Memory B cell (primary cell): Measurements from ENCODE around the gene SLC12A4.
A peak's percentile ranks its signal among the peaks of the same experiment; 100 is the strongest.

ENCODE experiments used
- ATAC-seq: fragments of 150-1000 bp; cut with Tn5 transposase; 2 replicates; pipeline ENCODE4 v1.10.0; 2021; ENCODE audit warnings: low read depth, mild to moderate bottlenecking, moderate library complexity
- DNase-seq, 2 donors: peaks; one replicate each; pipeline ENCODE4 v3.0.0; 2022; ENCODE audit warnings: low spot score in 2 of 2
- H3K27ac Mint-ChIP-seq: one replicate; pipeline ENCODE4 v1.8.0; 2022; ENCODE audit warnings: mild to moderate bottlenecking, moderate library complexity, mixed read lengths
- H3K27me3 Mint-ChIP-seq: one replicate; pipeline ENCODE4 v1.8.0; 2022; ENCODE audit warnings: mixed read lengths
- H3K36me3 Mint-ChIP-seq: one replicate; pipeline ENCODE4 v1.8.0; 2022; ENCODE audit warnings: mild to moderate bottlenecking, mixed read lengths
- H3K4me1 Mint-ChIP-seq: one replicate; pipeline ENCODE4 v1.8.0; 2022; ENCODE audit warnings: mixed read lengths
- H3K4me3 Mint-ChIP-seq: one replicate; pipeline ENCODE4 v1.8.0; 2022; ENCODE audit warnings: mild to moderate bottlenecking, moderate library complexity, mixed read lengths
- H3K9me3 Mint-ChIP-seq: one replicate; pipeline ENCODE4 v1.8.0; 2022; ENCODE audit warnings: mixed read lengths

Gene SLC12A4

GRCh38 chr16:67909056-67909742, 59.2 kb downstream of the SLC12A4 start:
- Mint-ChIP-seq H3K27me3 (no peaks in the 10 kb centered on the region), H3K27ac (no peak overlapping the region), H3K4me1 (peaks cover 8% of the 10 kb centered on the region), H3K9me3 (no peaks in the 10 kb centered on the region), H3K36me3 (peaks cover 14% of the 10 kb centered on the region), H3K4me3 (no peak overlapping the region)
- ATAC-seq: no peak
- DNase-seq: no peak

- H3K27ac Mint-ChIP-seq: no peak overlapping the region
- no peaks in the 10 kb centered on the region for H3K9me3 Mint-ChIP-seq
- H3K4me3 Mint-ChIP-seq: no peak overlapping the region
- no peaks in the 10 kb centered on the region for H3K27me3 Mint-ChIP-seq
- peaks cover 8% of the 10 kb centered on the region for H3K4me1 Mint-ChIP-seq
- ATAC-seq: no peak
- H3K36me3 Mint-ChIP-seq: peaks cover 17% of the 10 kb centered on the region
- DNase-seq: no peak
Observed at GRCh38 chr16:67907397-67908180, 60.8 kb downstream of the SLC12A4 start.

GRCh38 chr16:67902831-67903230, 65.6 kb downstream of the SLC12A4 start:
- ATAC-seq (no peak), DNase-seq (no peak)
- peaks cover 9% of the 10 kb centered on the region for H3K36me3 Mint-ChIP-seq
- no peak overlapping the region for H3K27ac Mint-ChIP-seq
- H3K4me1 Mint-ChIP-seq: peaks cover 11% of the 10 kb centered on the region
- no peaks in the 10 kb centered on the region for H3K9me3 Mint-ChIP-seq
- H3K4me3 Mint-ChIP-seq: no peak overlapping the region
- H3K27me3 Mint-ChIP-seq: no peaks in the 10 kb centered on the region

- peaks cover 13% of the 10 kb centered on the region for H3K4me1 Mint-ChIP-seq
- H3K9me3 Mint-ChIP-seq: no peaks in the 10 kb centered on the region
- peaks cover 7% of the 10 kb centered on the region for H3K36me3 Mint-ChIP-seq
- no peak for DNase-seq
- ATAC-seq: no peak
- H3K4me3 Mint-ChIP-seq: no peak overlapping the region
- H3K27me3 Mint-ChIP-seq: no peaks in the 10 kb centered on the region
- H3K27ac Mint-ChIP-seq: no peak overlapping the region
Observed at GRCh38 chr16:67901734-67902133, 66.7 kb downstream of the SLC12A4 start.

- Mint-ChIP-seq H3K9me3 (no peaks in the 10 kb centered on the region), H3K27ac (no peak overlapping the region)
Observed at GRCh38 chr16:67897231-67897630, 71.2 kb downstream of the SLC12A4 start.

GRCh38 chr16:67893743-67894399, 74.6 kb downstream of the SLC12A4 start:
- Mint-ChIP-seq H3K27ac (peak overlapping the region; percentile 88), H3K9me3 (no peaks in the 10 kb centered on the region), H3K36me3 (no peaks in the 10 kb centered on the region), H3K4me3 (peak overlapping the region; percentile 97), H3K4me1 (peaks cover 17% of the 10 kb centered on the region), H3K27me3 (no peaks in the 10 kb centered on the region)
- DNase-seq (no peak), ATAC-seq (no peak)

More at GRCh38 chr16:67897231-67897630, 71.2 kb downstream of the SLC12A4 start:
- Mint-ChIP-seq H3K27me3 (no peaks in the 10 kb centered on the region), H3K36me3 (no peaks in the 10 kb centered on the region), H3K4me3 (no peak overlapping the region), H3K4me1 (peaks cover 23% of the 10 kb centered on the region)
- ATAC-seq (no peak), DNase-seq (no peak)
